Measurements from ENCODE around the gene PTCRA.

DNA sequence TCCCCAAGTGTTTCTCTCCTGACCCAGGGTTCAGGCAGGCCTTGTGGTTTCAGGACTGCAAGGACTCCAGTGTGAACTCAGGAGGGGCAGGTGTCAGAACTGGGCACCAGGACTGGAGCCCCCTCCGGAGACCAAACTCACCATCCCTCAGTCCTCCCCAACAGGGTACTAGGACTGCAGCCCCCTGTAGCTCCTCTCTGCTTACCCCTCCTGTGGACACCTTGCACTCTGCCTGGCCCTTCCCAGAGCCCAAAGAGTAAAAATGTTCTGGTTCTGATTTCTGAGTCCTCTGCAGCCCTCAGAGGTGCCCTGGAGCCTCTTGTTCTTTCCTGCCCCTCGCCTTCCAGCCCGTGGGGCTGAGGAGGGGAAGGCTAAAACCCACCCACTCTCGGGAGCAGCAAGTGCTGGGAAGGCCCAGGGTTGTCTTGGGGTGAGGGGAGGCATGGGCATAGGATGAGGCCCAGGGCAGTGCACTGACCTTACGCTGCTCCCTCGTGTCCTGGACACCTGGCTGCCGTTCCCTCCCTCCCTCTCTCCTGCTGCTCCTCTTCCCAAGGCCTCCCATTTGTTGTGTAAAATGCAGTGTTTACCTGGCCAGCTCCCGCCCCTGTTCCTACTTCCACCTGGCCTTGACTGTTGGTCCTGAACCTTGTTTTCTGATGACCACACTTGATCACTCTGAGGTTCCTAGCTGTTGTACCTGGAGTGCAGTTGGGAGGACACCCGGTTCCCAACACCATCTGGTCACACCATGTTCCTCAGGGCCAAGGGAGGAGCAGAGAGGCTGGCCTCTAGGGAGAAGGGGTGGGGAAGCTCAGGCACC is 23.3 kb downstream of the PTCRA start:
- TF ChIP-seq HDAC2 (IDR thresholded peaks at IDR 0.05) (no peak), CHD4 (IDR thresholded peaks at IDR 0.05; ENCODE audit: borderline replicate concordance) (no peak), EHMT2 (IDR thresholded peaks at IDR 0.05; ENCODE audit: low read depth) (no peak), EP300 (IDR thresholded peaks at IDR 0.05) (no peak), CBX8 (IDR thresholded peaks at IDR 0.05) (no peak), POLR2A (IDR thresholded peaks at IDR 0.05; ENCODE audit: low read length) (no peak), CHD2 (IDR thresholded peaks at IDR 0.05; ENCODE audit: low read length, partially characterized antibody) (no peak), ESRRA (IDR thresholded peaks at IDR 0.05; ENCODE audit: borderline replicate concordance, low read length) (no peak)
- TF ChIP-seq, protein P1, sequence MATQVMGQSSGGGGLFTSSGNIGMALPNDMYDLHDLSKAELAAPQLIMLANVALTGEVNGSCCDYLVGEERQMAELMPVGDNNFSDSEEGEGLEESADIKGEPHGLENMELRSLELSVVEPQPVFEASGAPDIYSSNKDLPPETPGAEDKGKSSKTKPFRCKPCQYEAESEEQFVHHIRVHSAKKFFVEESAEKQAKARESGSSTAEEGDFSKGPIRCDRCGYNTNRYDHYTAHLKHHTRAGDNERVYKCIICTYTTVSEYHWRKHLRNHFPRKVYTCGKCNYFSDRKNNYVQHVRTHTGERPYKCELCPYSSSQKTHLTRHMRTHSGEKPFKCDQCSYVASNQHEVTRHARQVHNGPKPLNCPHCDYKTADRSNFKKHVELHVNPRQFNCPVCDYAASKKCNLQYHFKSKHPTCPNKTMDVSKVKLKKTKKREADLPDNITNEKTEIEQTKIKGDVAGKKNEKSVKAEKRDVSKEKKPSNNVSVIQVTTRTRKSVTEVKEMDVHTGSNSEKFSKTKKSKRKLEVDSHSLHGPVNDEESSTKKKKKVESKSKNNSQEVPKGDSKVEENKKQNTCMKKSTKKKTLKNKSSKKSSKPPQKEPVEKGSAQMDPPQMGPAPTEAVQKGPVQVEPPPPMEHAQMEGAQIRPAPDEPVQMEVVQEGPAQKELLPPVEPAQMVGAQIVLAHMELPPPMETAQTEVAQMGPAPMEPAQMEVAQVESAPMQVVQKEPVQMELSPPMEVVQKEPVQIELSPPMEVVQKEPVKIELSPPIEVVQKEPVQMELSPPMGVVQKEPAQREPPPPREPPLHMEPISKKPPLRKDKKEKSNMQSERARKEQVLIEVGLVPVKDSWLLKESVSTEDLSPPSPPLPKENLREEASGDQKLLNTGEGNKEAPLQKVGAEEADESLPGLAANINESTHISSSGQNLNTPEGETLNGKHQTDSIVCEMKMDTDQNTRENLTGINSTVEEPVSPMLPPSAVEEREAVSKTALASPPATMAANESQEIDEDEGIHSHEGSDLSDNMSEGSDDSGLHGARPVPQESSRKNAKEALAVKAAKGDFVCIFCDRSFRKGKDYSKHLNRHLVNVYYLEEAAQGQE (IDR thresholded peaks at IDR 0.05), result no peak
- TF ChIP-seq, protein P2, sequence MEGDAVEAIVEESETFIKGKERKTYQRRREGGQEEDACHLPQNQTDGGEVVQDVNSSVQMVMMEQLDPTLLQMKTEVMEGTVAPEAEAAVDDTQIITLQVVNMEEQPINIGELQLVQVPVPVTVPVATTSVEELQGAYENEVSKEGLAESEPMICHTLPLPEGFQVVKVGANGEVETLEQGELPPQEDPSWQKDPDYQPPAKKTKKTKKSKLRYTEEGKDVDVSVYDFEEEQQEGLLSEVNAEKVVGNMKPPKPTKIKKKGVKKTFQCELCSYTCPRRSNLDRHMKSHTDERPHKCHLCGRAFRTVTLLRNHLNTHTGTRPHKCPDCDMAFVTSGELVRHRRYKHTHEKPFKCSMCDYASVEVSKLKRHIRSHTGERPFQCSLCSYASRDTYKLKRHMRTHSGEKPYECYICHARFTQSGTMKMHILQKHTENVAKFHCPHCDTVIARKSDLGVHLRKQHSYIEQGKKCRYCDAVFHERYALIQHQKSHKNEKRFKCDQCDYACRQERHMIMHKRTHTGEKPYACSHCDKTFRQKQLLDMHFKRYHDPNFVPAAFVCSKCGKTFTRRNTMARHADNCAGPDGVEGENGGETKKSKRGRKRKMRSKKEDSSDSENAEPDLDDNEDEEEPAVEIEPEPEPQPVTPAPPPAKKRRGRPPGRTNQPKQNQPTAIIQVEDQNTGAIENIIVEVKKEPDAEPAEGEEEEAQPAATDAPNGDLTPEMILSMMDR (IDR thresholded peaks at IDR 0.05), result no peak
